DND-41 (cell line): ENCODE results near the gene KLHDC8B.
A peak's percentile ranks its signal among the peaks of the same experiment; 100 is the strongest.

ENCODE experiments used
- ATAC-seq: fragments of 200-7000 bp; cut with Tn5 transposase; 3 replicates; pipeline ENCODE4 v1.9.1; 2021; ENCODE audit warnings: low read depth; ENCODE audit not compliant: insufficient read depth
- DNase-seq: peaks from one replicate; pipeline ENCODE4 v3.0.0-alpha.2; 2020
- H2AFZ ChIP-seq: 2 replicates; pipeline ENCODE4 v1.6.0; 2012; ENCODE audit warnings: low read depth, low read length
- H3K27ac ChIP-seq: 2 replicates; pipeline ENCODE4 v1.5.1; 2012; ENCODE audit warnings: low read length, inconsistent platforms
- H3K27me3 ChIP-seq: fragments of 200-600 bp; sonication (generic); 2 replicates; pipeline ENCODE4 v1.6.0; 2012; ENCODE audit warnings: low read length, mild to moderate bottlenecking, inconsistent platforms; ENCODE audit not compliant: insufficient read depth, poor library complexity
- H3K36me3 ChIP-seq: 2 replicates; pipeline ENCODE4 v1.5.1; 2012; ENCODE audit warnings: low read length, inconsistent platforms; ENCODE audit not compliant: insufficient read depth
- H3K4me1 ChIP-seq: 2 replicates; pipeline ENCODE4 v1.5.1; 2012; ENCODE audit warnings: mild to moderate bottlenecking, low read length; ENCODE audit not compliant: insufficient read depth
- H3K4me2 ChIP-seq: 2 replicates; pipeline ENCODE4 v1.6.0; 2012; ENCODE audit warnings: mild to moderate bottlenecking, moderate library complexity, low read length, inconsistent platforms; ENCODE audit not compliant: insufficient read depth
- H3K4me3 ChIP-seq, 2 experiments: fragments of 200-600 bp in 1 of 2; shearing (Covaris generic) in 1 of 2; 2 replicates each; pipeline ENCODE4 v1.5.1; 2012 to 2016; ENCODE audit warnings: inconsistent platforms in 2 of 2, low read length in 2 of 2, mild to moderate bottlenecking in 2 of 2, low read depth in 1 of 2, moderate library complexity in 1 of 2
- H3K79me2 ChIP-seq: 2 replicates; pipeline ENCODE4 v1.6.0; 2012; ENCODE audit warnings: low read length, inconsistent platforms; ENCODE audit not compliant: insufficient read depth
- H3K9ac ChIP-seq: 2 replicates; pipeline ENCODE4 v1.6.0; 2012; ENCODE audit warnings: low read depth, mild to moderate bottlenecking, inconsistent platforms, low read length, moderate library complexity
- H3K9me3 ChIP-seq: 2 replicates; pipeline ENCODE4 v1.5.1; 2012; ENCODE audit warnings: low read length, moderate library complexity, mild to moderate bottlenecking, inconsistent platforms; ENCODE audit not compliant: insufficient read depth, severe bottlenecking
- H4K20me1 ChIP-seq: 2 replicates; pipeline ENCODE4 v1.6.0; 2012; ENCODE audit warnings: low read length; ENCODE audit not compliant: insufficient read depth
- EZH2 ChIP-seq: IDR thresholded peaks from 3 replicates; pipeline ENCODE4 v1.6.1; 2012; ENCODE audit warnings: borderline replicate concordance, low read depth, mild to moderate bottlenecking, moderate library complexity, low read length, inconsistent platforms; ENCODE audit not compliant: severe bottlenecking
- TF ChIP-seq, protein P1 (sequence below): IDR thresholded peaks from 2 replicates; pipeline ENCODE4 v1.5.1; 2012; ENCODE audit warnings: borderline replicate concordance, low read length, moderate library complexity, mild to moderate bottlenecking; ENCODE audit not compliant: poor library complexity, severe bottlenecking; ENCODE audit errors: extremely low read depth

Gene KLHDC8B

DNA sequence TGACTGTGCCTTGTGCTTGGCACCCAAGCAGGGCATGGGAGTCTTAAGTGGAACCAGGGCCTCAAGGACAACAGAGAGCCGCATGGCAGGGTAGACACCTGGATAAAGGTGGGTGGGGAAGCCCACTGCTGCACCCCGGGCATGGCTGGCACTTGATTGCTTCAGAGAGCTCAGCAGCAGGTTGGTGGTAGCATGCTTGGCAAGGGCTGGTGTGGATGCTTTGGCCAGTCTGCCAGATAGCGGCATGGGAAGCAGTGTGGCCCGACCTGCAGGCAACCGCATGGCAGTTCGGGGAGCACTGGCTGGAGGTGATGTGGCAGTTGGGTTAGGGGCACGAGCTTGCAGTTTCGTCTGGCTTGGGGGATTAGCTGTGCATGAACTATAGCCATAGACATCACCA lies 7.8 kb upstream of the KLHDC8B start:
- Histone ChIP-seq H3K36me3 (peaks cover 40% of the 10 kb centered on the region), H3K4me1 (peaks cover 29% of the 10 kb centered on the region), H4K20me1 (peaks cover 37% of the 10 kb centered on the region), H3K79me2 (peaks cover 44% of the 10 kb centered on the region), H3K4me2 (peak overlapping the region; percentile 74; the same call in 1 of the 2 replicates), H3K4me3 (no peak overlapping the region), H3K27ac (no peak overlapping the region), H3K9ac (no peak overlapping the region), H3K27me3 (no peaks in the 10 kb centered on the region), H3K9me3 (peaks cover 7% of the 10 kb centered on the region), H2AFZ (no peak overlapping the region)
- ATAC-seq, result no peak
- no peak for DNase-seq
- TF ChIP-seq, protein P1, sequence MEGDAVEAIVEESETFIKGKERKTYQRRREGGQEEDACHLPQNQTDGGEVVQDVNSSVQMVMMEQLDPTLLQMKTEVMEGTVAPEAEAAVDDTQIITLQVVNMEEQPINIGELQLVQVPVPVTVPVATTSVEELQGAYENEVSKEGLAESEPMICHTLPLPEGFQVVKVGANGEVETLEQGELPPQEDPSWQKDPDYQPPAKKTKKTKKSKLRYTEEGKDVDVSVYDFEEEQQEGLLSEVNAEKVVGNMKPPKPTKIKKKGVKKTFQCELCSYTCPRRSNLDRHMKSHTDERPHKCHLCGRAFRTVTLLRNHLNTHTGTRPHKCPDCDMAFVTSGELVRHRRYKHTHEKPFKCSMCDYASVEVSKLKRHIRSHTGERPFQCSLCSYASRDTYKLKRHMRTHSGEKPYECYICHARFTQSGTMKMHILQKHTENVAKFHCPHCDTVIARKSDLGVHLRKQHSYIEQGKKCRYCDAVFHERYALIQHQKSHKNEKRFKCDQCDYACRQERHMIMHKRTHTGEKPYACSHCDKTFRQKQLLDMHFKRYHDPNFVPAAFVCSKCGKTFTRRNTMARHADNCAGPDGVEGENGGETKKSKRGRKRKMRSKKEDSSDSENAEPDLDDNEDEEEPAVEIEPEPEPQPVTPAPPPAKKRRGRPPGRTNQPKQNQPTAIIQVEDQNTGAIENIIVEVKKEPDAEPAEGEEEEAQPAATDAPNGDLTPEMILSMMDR, result no peak
- no peak for TF ChIP-seq EZH2

DNA sequence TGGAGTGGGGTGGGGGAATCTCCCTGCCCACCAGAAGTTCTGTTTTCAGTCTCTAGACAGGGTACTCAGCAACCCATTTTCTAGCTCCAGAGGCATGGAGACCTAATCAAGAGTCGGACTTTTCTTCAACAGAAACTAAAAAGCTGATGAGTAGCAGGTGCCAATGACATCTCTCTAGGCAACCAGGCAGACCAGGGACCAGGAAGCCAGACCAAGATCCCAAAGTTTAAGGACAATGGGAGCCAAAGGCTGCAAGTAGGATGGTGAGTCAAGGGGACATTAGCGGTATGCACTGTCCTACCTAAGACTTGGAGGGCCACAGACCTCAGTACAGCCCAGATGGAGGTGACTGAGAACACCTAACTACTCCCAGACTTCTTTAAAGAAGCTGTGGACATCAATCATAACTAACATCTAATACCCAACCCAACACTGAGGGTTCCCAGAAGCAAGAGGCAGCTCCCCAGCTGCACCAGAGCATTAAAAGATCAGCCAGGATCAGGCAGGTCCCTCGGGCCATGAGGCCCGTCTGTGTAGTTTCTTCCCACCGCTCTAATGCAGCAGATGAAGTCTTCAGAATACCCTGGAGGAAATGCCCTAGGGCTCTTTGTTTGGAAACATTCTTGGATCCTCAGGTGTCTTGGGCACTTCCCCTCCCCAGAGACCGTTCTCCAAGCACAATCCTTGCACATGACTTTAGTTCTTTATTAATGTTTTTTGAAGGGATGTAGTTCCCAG lies 6.2 kb upstream of the KLHDC8B start:
- Histone ChIP-seq H3K4me3 (peak overlapping the region; percentile 84 to 95), H2AFZ (no peak overlapping the region), H3K27me3 (no peaks in the 10 kb centered on the region), H3K9me3 (peaks cover 7% of the 10 kb centered on the region), H3K4me1 (peaks cover 29% of the 10 kb centered on the region), H3K9ac (peak overlapping the region; percentile 77), H3K27ac (peak overlapping the region; percentile 80), H3K4me2 (peak overlapping the region; percentile 74), H3K79me2 (peaks cover 44% of the 10 kb centered on the region), H3K36me3 (peaks cover 40% of the 10 kb centered on the region), H4K20me1 (peaks cover 34% of the 10 kb centered on the region)
- ATAC-seq (no peak), DNase-seq (no peak)
- no peak for TF ChIP-seq EZH2
- TF ChIP-seq, protein P1, result no peak

- DNase-seq (peak; percentile 87), ATAC-seq (peak; percentile 87)
- Histone ChIP-seq H3K79me2 (peaks cover 44% of the 10 kb centered on the region), H3K4me3 (peak within 1 kb of the TSS; percentile 84 to 95), H3K9ac (peak within 1 kb of the TSS; percentile 77), H4K20me1 (peaks cover 34% of the 10 kb centered on the region), H2AFZ (peak within 1 kb of the TSS; percentile 88), H3K27ac (peak within 1 kb of the TSS; percentile 80), H3K4me2 (peak within 1 kb of the TSS; percentile 74), H3K36me3 (peaks cover 40% of the 10 kb centered on the region), H3K9me3 (peaks cover 7% of the 10 kb centered on the region), H3K4me1 (peaks cover 35% of the 10 kb centered on the region), H3K27me3 (no peaks in the 10 kb centered on the region)
- TF ChIP-seq, protein P1, result no peak
- TF ChIP-seq EZH2, result no peak
Observed at GRCh38 chr3:49165771-49166751, 5.3 kb upstream of the KLHDC8B start, which contains the start of gene CCDC71. TSS of gene CCDC71 (minus strand) at chr3:49166331. CDS start at chr3:49164208, 2,123 bp downstream.
